ENCODE measurements around the gene CUEDC1. TPM values are rescaled to one million over a fixed set of nuclear protein-coding genes. Genes with fewer than 3 reads are reported as not detected.
A peak's percentile ranks its signal among the peaks of the same experiment; 100 is the strongest.

Gene CUEDC1
- total and polyA plus RNA-seq, 11 donors, result 29.6 to 68.5 (median 42.2) TPM

GRCh38 chr17:57832314-57833178 is 122.7 kb downstream of the CUEDC1 start:
- Histone ChIP-seq H3K4me3 (peak overlapping the region in 10 of 12 donors; percentile 24 to 58 (median 48)), H3K9me3 (no peaks in the 10 kb centered on the region), H3K4me1 (peaks cover 0 to 40% (median 14%) of the 10 kb centered on the region in 12 donors), H3K27ac (peak overlapping the region; percentile 58 to 95 (median 82)), H3K27me3 (no peaks in the 10 kb centered on the region), H3K36me3 (peaks cover 0 to 11% (median 5%) of the 10 kb centered on the region in 9 donors)
- WGBS, 4 donors, result 29 to 30% (median 29%) methylated on average over 12 of the region's 12 CpGs
- DNase-seq (no peak), ATAC-seq (peak in 3 of 4 donors; percentile 1 to 9 (median 5))
- TF ChIP-seq POLR2A (IDR thresholded peaks at IDR 0.05), result no peak
- no peak for TF ChIP-seq CTCF (IDR thresholded peaks at IDR 0.05)
- intact Hi-C loops (cut with DNase I), result loop anchor here (1.0 to 10.0 kb wide), 14 partner anchors 47 to 708 kb away; partner anchors contain the start of genes CCDC182 (in 1 of the 10) and MSI2 (in 1 of the 10)

- 83 to 89% (median 88%) methylated on average over 7 of the region's 7 CpGs for WGBS, 4 donors
- Histone ChIP-seq H3K4me3 (no peak overlapping the region), H3K9me3 (no peaks in the 10 kb centered on the region), H3K27me3 (no peaks in the 10 kb centered on the region), H3K27ac (no peak overlapping the region), H3K36me3 (peaks cover 0 to 5% (median 0%) of the 10 kb centered on the region in 9 donors), H3K4me1 (peaks cover 0 to 36% (median 14%) of the 10 kb centered on the region in 12 donors)
- ATAC-seq (no peak), DNase-seq (no peak)
- TF ChIP-seq POLR2A (IDR thresholded peaks at IDR 0.05), result no peak
- intact Hi-C loops (cut with DNase I), result loop anchor here (5.0 to 10.0 kb wide), 12 partner anchors 86 to 706 kb away; partner anchors contain the start of genes CCDC182 (in 1 of the 10) and MSI2 (in 1 of the 10)
Observed at GRCh38 chr17:57830880-57831279, 124.3 kb downstream of the CUEDC1 start.

GRCh38 chr17:57823469-57824401 is 131.5 kb downstream of the CUEDC1 start:
- intact Hi-C loops (cut with DNase I), result loop anchor here in 1 of 10 donors (10.0 kb wide), 1 partner anchor 59 kb away; no protein-coding TSS in a partner anchor
- DNase-seq, result no peak
- WGBS, 4 donors, result 88 to 93% (median 91%) methylated on average over 15 of the region's 15 CpGs

More at GRCh38 chr17:57823469-57824401, 131.5 kb downstream of the CUEDC1 start:
- TF ChIP-seq CTCF (IDR thresholded peaks at IDR 0.05), result no peak
- no peak for TF ChIP-seq POLR2A (IDR thresholded peaks at IDR 0.05)
- no peaks in the 10 kb centered on the region for H3K9me3 ChIP-seq
- no peak overlapping the region for H3K27ac ChIP-seq
- peaks cover 0 to 5% (median 0%) of the 10 kb centered on the region in 9 donors for H3K36me3 ChIP-seq
- no peaks in the 10 kb centered on the region for H3K27me3 ChIP-seq
- H3K4me1 ChIP-seq, result no peaks in the 10 kb centered on the region
- H3K4me3 ChIP-seq, result no peak overlapping the region
- no peak for ATAC-seq

All from heart left ventricle (tissue), 16 donors.